ENCODE results near the gene EGF.

Gene EGF

DNA sequence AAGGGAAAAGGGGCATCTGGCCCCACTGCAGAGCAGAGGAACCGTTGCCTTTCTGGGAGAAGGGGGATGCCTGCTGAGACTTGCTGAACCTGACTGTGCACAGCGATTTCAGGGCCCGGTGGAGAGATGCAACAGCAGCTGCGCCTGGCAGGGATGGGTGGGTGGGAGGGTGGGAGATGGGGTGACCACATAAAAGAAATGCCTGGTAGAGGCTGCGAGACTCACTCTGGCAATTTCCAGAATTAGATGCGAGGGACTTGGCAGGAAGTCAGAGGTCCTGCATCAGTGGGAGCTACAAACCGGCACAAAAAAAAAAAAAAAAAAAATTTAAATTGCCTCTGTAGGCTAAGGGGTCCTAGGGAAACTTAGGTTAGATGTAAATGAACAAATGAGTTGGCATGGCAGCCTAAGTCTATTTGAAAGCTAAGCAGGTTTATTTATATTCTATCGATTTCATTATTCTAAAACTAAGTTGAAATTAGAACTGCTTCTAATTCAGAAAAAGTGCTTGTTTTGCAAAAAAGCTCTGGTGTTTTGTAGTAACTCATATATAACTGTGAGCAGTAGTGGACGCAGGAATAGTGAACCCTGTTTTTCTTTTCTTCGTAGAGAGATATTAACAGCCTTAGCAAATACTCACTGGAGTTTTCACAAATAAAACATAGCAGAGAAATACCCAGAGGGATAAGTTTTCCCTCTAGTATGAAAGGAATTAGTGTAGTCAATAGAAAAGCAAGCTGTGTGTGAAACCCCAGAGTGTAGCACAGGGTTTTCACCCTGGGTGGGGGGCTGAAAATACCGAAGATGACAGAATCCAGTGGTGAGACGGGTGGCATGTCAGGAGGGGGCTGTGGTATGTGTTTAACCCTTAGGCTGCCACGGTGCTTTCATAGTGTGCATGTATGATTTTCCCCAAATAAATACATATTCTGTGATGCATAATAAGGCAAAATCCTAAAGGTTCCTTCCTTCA, 130.1 kb downstream of the EGF start:
- DNase-seq = no peak

DNA sequence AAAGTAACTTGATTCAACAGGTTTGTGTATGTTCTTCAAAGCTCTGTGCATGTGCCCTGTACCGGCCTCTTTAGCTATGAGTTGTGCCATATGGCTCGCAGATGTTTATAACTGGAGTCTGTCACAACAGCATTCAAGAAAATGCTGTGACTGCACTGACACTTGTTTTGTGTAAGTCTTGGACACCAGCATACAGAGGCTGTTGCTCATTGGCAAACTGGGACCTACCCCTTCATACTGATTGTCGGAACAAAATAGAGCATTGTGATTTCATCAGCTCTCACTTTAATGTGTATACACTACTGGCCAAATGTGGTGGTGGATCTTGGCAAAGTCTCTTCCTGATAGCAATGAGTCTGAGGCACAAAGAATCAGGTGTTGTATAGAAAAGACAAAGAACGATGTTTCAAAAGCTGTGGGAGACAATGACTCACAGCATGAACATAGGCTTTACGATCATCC, 133.9 kb downstream of the EGF start:
- no peak for DNase-seq

DNA sequence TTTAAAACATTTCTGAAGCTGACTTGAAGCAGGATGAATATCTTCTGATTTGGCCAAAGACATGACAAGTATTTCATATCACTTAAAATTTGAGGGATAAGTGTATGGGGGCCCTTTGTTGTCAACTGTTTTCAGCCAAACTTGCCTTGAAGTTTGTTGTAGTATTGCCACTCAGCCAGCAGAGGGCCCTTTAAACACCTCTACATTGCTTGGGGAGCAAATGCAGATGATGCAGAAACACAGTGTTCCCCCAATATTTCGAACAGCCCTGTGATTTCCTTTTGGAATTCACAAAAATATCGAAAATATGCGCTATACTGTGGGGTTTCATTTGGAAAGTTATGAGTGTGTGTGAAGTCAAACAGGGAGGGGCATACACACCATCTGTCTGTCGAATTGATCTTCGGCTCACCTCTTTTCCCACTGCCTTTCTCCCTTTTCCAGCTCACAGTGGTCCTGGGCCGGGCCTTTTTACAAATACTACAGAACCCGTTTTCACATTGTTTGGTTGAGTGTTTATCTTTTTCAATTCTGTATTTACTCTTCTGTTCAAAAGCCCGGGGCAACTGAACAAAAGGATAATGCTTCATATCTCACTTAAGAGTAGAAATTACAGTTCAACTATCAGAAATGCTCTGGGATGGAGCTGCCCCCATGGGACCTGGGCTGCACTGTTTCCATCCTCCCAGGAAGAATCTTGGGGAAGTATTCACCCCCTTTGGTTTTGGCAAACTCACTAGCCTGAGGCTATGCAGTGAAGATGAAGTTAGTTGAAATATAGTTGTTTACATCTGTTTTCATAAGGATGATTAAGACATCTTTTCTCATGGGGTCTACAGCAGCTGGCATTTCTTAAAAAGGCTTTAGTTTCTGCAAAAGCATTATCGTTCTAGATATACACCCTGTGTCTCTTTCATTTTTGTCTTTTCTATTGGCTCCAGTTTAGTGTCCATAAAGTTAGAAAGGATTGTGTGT, 137.6 kb downstream of the EGF start:
- peak; percentile 16 for DNase-seq

DNA sequence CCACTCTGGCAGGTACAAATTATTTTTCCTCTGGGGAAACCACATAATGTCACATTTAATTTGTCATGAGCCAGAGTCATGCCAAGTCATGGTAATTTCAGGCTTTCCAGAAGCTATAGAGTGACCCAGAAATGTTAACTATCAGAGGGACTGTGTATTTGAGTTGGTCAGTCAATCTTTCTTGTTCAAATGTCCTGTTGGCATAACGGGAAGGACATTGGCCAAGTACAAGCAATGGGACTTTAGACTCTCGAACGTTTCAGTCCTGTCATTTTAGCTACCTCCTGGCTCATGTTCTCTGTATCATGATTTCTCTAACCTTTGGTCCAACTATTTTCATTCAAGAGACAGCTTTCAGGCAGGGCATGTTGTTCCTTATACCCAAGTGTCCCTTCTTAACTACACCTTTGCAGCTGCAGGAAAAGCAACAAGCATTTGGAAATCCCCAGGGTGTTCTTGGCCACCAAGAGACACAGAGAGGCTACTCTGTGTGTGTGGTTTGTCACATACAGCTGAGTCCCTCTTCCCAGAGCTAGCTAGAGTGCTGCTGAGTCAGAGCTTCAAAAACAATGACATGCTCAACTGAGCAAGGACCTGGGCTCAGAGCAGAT, 142.6 kb downstream of the EGF start:
- DNase-seq = peak; percentile 52

DNA sequence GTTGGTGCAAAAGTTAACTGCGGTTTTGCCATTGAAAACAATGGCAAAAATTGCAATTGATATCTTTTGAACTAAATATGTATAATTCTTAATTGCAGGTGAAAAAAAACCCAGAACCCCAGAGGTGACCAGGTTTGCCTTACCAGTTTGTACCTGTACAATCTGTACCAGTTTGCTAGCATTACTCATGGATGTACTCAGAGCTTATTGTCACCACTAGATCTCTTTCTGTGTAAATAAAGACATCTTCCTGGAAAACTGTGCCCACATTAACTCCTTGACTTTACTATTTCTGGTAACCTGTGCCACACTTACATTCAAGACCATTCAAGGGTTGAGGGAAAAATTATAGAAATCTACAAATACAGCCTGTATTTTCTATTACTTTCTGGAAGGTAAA, 146.0 kb downstream of the EGF start:
- DNase-seq = no peak

DNA sequence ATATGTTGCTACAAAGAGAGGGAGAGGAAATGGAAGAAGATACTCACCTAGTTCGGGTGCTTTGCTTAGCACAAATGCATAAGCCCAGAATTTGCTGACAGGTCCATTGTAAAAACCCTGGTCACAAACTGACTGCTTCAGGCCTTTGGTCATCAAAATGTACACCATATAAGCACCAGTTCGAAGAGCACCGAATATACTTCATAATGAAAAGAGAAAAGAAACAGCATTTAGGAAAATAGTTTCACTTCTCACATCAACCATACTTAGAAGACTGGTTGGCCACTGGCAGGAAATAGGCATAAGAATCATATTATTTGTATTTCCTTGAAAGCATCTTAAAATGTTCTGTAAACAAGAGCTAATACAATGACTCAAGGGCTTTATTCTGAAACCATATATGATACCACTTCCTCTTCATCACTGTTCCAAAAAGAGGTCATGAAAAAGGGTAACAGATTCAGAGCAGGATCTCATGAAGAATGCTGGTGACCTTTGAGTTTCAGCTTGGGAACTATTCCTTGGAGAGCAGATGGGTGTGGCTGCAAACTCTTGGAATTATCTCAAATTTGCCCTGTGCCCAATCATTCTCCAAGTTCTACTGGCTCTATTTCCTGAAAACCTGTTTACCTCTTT, 147.0 kb downstream of the EGF start:
- DNase-seq = no peak

DNA sequence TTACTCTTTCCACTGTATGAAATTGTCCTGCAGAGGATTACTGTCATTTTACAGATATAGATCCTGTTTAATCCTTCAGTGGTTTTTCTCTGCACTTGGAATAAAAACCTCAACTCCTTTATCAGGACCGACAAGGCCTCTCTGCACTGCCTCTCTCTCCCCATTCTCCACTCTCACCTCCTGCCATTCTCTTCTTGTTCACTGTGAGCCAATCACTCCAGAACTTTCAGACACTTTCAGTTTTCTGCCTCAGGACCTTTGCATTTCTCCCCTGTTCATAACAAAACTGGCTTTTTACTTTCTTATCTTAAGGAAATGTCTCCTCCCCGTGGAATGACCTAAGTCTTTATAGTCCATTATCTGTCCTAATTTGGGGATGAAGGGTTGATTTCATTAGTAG, 148.4 kb downstream of the EGF start:
- no peak for DNase-seq

Measured in NK-92 treated with Interleukin-12 subunit alpha and Interleukin-12 subunit beta, amount 100 ng/mL, for 24 hours (cell line).